CD14-positive monocyte (primary cell): ENCODE results near the gene BNC2. TPM values are rescaled to one million over a fixed set of nuclear protein-coding genes. Genes with fewer than 3 reads are reported as not detected.
A peak's percentile ranks its signal among the peaks of the same experiment; 100 is the strongest.

ENCODE experiments used
- DNase-seq, 3 donors: peaks; one replicate each; pipeline ENCODE4 v3.0.0-alpha.2; 2011 to 2022
- H2AFZ ChIP-seq: 2 replicates; pipeline ENCODE4 v1.6.0; 2012; ENCODE audit warnings: mild to moderate bottlenecking, low read depth, low read length, inconsistent platforms; ENCODE audit not compliant: insufficient read depth, poor library complexity, severe bottlenecking
- H3K27ac ChIP-seq, 2 donors: 1 replicate in 1 of 2; 2 replicates in 1 of 2; pipeline ENCODE4 v1.5.1; 2012 to 2013; ENCODE audit warnings: low read length in 2 of 2, control low read depth in 1 of 2, inconsistent platforms in 1 of 2, low read depth in 1 of 2, mild to moderate bottlenecking in 1 of 2
- H3K27me3 ChIP-seq, 2 donors: one replicate each; pipeline versions ENCODE4 v1.6.0 to v1.6.1; 2011 to 2013; ENCODE audit warnings: low read length in 2 of 2; ENCODE audit not compliant: control insufficient read depth in 2 of 2, insufficient read depth in 2 of 2
- H3K36me3 ChIP-seq, 2 donors: replicated peaks in 1 of 2; 1 replicate in 1 of 2; 2 replicates in 1 of 2; pipeline versions ENCODE4 v1.5.1 to v1.6.1; 2012 to 2013; ENCODE audit warnings: low read length in 2 of 2, control low read depth in 1 of 2, inconsistent platforms in 1 of 2, mild to moderate bottlenecking in 1 of 2; ENCODE audit not compliant: insufficient read depth in 2 of 2, control insufficient read depth in 1 of 2
- H3K4me1 ChIP-seq, 2 donors: 1 replicate in 1 of 2; 2 replicates in 1 of 2; pipeline versions ENCODE4 v1.5.1 to v1.6.1; 2012 to 2013; ENCODE audit warnings: low read length in 2 of 2, control low read depth in 1 of 2, inconsistent platforms in 1 of 2, mild to moderate bottlenecking in 1 of 2, moderate library complexity in 1 of 2; ENCODE audit not compliant: insufficient read depth in 2 of 2, control insufficient read depth in 1 of 2
- H3K4me2 ChIP-seq: replicated peaks from 2 replicates; pipeline ENCODE3; 2012; ENCODE audit warnings: low read length, moderate library complexity, mild to moderate bottlenecking; ENCODE audit not compliant: poor library complexity, severe bottlenecking; ENCODE audit errors: extremely low read depth
- H3K4me3 ChIP-seq, 3 experiments: fragments of 200-600 bp in 1 of 3; sonication (generic) in 1 of 3; replicated peaks in 1 of 3; 1 replicate in 2 of 3; 2 replicates in 1 of 3; pipeline ENCODE4 v1.5.1; 2011 to 2013; ENCODE audit warnings: low read length in 3 of 3, mild to moderate bottlenecking in 3 of 3, control low read depth in 2 of 3, low read depth in 2 of 3, inconsistent platforms in 1 of 3, moderate library complexity in 1 of 3
- H3K79me2 ChIP-seq: 2 replicates; pipeline ENCODE4 v1.6.0; 2012; ENCODE audit warnings: mild to moderate bottlenecking, control low read depth, inconsistent platforms, low read length, moderate library complexity; ENCODE audit not compliant: insufficient read depth
- H3K9ac ChIP-seq: 2 replicates; pipeline ENCODE4 v1.6.0; 2017; ENCODE audit warnings: low read length, mild to moderate bottlenecking; ENCODE audit not compliant: insufficient read depth, poor library complexity, severe bottlenecking
- H3K9me3 ChIP-seq, 2 donors: replicated peaks in 1 of 2; 1 replicate in 1 of 2; 2 replicates in 1 of 2; pipeline versions ENCODE4 v1.5.1 to v1.6.1; 2012 to 2013; ENCODE audit warnings: low read length in 2 of 2, control low read depth in 1 of 2; ENCODE audit not compliant: control insufficient read depth in 1 of 2, insufficient read depth in 1 of 2
- H4K20me1 ChIP-seq: 2 replicates; pipeline ENCODE4 v1.6.0; 2012; ENCODE audit warnings: mild to moderate bottlenecking, low read length, control low read depth, moderate library complexity; ENCODE audit not compliant: insufficient read depth
- H3K27ac Mint-ChIP-seq, 7 donors: one replicate each; pipeline ENCODE4 v1.8.0; 2020; ENCODE audit warnings: mild to moderate bottlenecking in 7 of 7, mixed read lengths in 7 of 7, moderate library complexity in 6 of 7, inconsistent platforms in 2 of 7
- H3K27me3 Mint-ChIP-seq, 3 donors: one replicate each; pipeline ENCODE4 v1.8.0; 2021 to 2022; ENCODE audit warnings: low read depth in 3 of 3, mild to moderate bottlenecking in 3 of 3, mixed read lengths in 3 of 3, moderate library complexity in 3 of 3, inconsistent platforms in 1 of 3
- H3K36me3 Mint-ChIP-seq, 2 donors: one replicate each; pipeline ENCODE4 v1.8.0; 2020; ENCODE audit warnings: mixed read lengths in 2 of 2, inconsistent platforms in 1 of 2, mild to moderate bottlenecking in 1 of 2
- H3K4me1 Mint-ChIP-seq: one replicate; pipeline ENCODE4 v1.8.0; 2020; ENCODE audit warnings: mild to moderate bottlenecking, mixed read lengths
- H3K4me3 Mint-ChIP-seq, 2 donors: one replicate each; pipeline ENCODE4 v1.8.0; 2020; ENCODE audit warnings: mild to moderate bottlenecking in 2 of 2, mixed read lengths in 2 of 2, moderate library complexity in 1 of 2
- H3K9me3 Mint-ChIP-seq, 7 donors: one replicate each; pipeline ENCODE4 v1.8.0; 2020 to 2022; ENCODE audit warnings: mixed read lengths in 7 of 7, mild to moderate bottlenecking in 6 of 7, moderate library complexity in 6 of 7, inconsistent platforms in 2 of 7
- WGBS: methylation state at CpG from one replicate; pipeline ENCODE4 v1.1.5; 2013; ENCODE audit warnings: missing lambda C conversion rate; ENCODE audit not compliant: insufficient coverage; 5-methylcytosine and 5-hydroxymethylcytosine counted together
- intact Hi-C, 2 donors: fragments of 100-400 bp; cut with micrococcal nuclease; formaldehyde crosslinking; loops; one replicate each; pipeline versions ENCODE4 v1.15.0 to v1.15.1; 2023
- polyA plus RNA-seq, 3 donors: library from polyadenylated mRNA; depleted of rRNA in 1 of 3; unstranded in 2 of 3; stranded (reverse) in 1 of 3; fragments of 300-500 nt in 2 of 3; fragments of >200 nt in 1 of 3; fragmentation: Illumina TruSeq in 2 of 3; gene quantifications; 1 replicate in 2 of 3; 2 replicates in 1 of 3; pipeline ENCODE4 v1.2.3, GENCODE V29; 2012 to 2021
- TF ChIP-seq, protein P1 (sequence below): fragments of 200-600 bp; IDR thresholded peaks from one replicate; pipeline ENCODE4 v1.8.0; 2022; ENCODE audit warnings: antibody characterized with exemption, mild to moderate bottlenecking

The BNC2 gene
- polyA plus RNA-seq, 3 donors: 0.01 TPM; not detected in 2

GRCh38 chr9:16726718-16727451 lies 143.6 kb downstream of the BNC2 start:
- intact Hi-C loops: no loop called here
- peak overlapping the region in 1 of 3 experiments; percentile 23 for H3K4me3 ChIP-seq
- peaks cover 0 to 3% of the 10 kb centered on the region in 2 donors for H3K4me1 ChIP-seq
- H3K9me3 Mint-ChIP-seq: peaks cover 0 to 7% (median 2%) of the 10 kb centered on the region in 7 donors
- no peak for DNase-seq
- H3K27ac ChIP-seq: no peak overlapping the region
- TF ChIP-seq, protein P1, sequence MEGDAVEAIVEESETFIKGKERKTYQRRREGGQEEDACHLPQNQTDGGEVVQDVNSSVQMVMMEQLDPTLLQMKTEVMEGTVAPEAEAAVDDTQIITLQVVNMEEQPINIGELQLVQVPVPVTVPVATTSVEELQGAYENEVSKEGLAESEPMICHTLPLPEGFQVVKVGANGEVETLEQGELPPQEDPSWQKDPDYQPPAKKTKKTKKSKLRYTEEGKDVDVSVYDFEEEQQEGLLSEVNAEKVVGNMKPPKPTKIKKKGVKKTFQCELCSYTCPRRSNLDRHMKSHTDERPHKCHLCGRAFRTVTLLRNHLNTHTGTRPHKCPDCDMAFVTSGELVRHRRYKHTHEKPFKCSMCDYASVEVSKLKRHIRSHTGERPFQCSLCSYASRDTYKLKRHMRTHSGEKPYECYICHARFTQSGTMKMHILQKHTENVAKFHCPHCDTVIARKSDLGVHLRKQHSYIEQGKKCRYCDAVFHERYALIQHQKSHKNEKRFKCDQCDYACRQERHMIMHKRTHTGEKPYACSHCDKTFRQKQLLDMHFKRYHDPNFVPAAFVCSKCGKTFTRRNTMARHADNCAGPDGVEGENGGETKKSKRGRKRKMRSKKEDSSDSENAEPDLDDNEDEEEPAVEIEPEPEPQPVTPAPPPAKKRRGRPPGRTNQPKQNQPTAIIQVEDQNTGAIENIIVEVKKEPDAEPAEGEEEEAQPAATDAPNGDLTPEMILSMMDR: no peak
- H3K4me1 Mint-ChIP-seq: peaks cover 9% of the 10 kb centered on the region
- no peak overlapping the region for H2AFZ ChIP-seq
- peaks cover 40 to 47% (median 47%) of the 10 kb centered on the region in 3 donors for H3K27me3 Mint-ChIP-seq
- under 1% methylated on average over 55 of the region's 60 CpGs for WGBS
- no peak overlapping the region for H3K27ac Mint-ChIP-seq
- peak overlapping the region; percentile 47 to 86 for H3K4me3 Mint-ChIP-seq
- H3K36me3 ChIP-seq: no peaks in the 10 kb centered on the region
- peaks cover 41 to 55% of the 10 kb centered on the region in 2 donors for H3K27me3 ChIP-seq
- H3K4me2 ChIP-seq: peak overlapping the region; percentile 47
- no peak overlapping the region for H3K9ac ChIP-seq
- H3K79me2 ChIP-seq: no peaks in the 10 kb centered on the region
- H3K36me3 Mint-ChIP-seq: no peaks in the 10 kb centered on the region
- H3K9me3 ChIP-seq: peaks cover 0 to 4% of the 10 kb centered on the region in 2 donors
- no peaks in the 10 kb centered on the region for H4K20me1 ChIP-seq

GRCh38 chr9:16726029-16726428 lies 144.4 kb downstream of the BNC2 start:
- Histone ChIP-seq H2AFZ (no peak overlapping the region), H3K9me3 (peaks cover 0 to 4% of the 10 kb centered on the region in 2 donors), H3K9ac (no peak overlapping the region), H3K4me2 (no peak overlapping the region), H3K4me1 (peaks cover 0 to 3% of the 10 kb centered on the region in 2 donors), H3K36me3 (no peaks in the 10 kb centered on the region), H3K27ac (no peak overlapping the region), H3K27me3 (peaks cover 41 to 55% of the 10 kb centered on the region in 2 donors), H4K20me1 (no peaks in the 10 kb centered on the region), H3K4me3 (no peak overlapping the region), H3K79me2 (no peaks in the 10 kb centered on the region)
- peak overlapping the region in 1 of 2 donors; percentile 86 for H3K4me3 Mint-ChIP-seq
- WGBS: no CpG with 5 or more reads among the region's 7 CpGs
- peak overlapping the region in 1 of 7 donors; percentile 30 for H3K27ac Mint-ChIP-seq
- peaks cover 9% of the 10 kb centered on the region for H3K4me1 Mint-ChIP-seq
- intact Hi-C loops: no loop called here
- TF ChIP-seq, protein P1: no peak
- H3K9me3 Mint-ChIP-seq: peaks cover 0 to 7% (median 2%) of the 10 kb centered on the region in 7 donors
- H3K27me3 Mint-ChIP-seq: peaks cover 40 to 47% (median 45%) of the 10 kb centered on the region in 3 donors
- no peak for DNase-seq
- H3K36me3 Mint-ChIP-seq: no peaks in the 10 kb centered on the region
